Stimulated activated naive CD4-positive, alpha-beta T cell treated with Interleukin-2 at 50 U/mL for 16 hours (primary cell): Measurements from ENCODE around the gene MYH9.
A peak's percentile ranks its signal among the peaks of the same experiment; 100 is the strongest.
"Not testable (repeated sequence)": the region's sequence is repeated elsewhere in the genome, so short reads cannot be mapped to it uniquely, and the experiment has no call there.

Experiments used
- DNase-seq: peaks from one replicate; lab custom pipeline; 2025; lab: John Stamatoyannopoulos, UW

Gene MYH9

DNA sequence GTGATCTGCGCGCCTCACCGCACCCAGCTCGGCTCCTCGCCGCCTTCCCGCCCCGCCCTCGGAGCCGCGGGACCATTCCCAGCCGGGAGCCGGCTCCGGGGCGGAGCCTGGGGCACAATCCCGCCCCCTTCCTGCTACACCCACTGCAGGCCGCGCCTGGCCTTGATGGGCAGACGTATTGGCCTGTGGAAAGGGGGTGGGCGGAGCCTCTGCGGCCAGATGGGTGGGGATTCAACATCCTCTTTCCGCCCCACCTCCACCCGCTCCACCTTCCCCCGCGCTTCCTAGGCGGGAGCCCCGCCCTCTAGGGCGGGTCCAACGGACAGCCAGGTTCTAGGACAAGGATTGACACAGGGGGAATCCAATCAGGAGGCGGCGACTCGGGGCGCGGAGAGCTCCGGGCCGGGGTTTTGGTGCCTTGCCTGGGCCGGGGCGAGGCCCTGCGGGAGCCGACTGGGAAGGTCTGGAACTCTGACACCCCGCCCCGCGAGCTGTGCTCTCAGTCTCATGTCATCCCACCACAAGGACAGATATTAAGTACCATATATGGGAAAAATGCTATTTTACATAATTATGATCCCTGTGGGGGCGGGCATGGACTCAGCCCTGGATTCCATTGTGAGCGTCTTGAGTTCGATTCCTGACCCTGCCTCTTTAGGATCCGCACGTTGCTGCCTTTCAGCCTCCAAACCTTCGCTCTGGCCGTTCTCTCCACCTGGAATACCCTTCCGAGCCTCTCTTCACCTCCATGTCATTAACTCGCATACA is at the start of gene MYH9:
MYH9 (minus strand) TSS at position 9 of the 768 bp plus-strand sequence. CDS start 38,731 bp downstream, outside the sequence.
- DNase-seq = peak; percentile 98

- DNase-seq = peak; percentile 53
Observed at GRCh38 chr22:36435516-36436415, 48.0 kb upstream of the MYH9 start.

- no peak for DNase-seq
Observed at GRCh38 chr22:36433318-36434231, 45.8 kb upstream of the MYH9 start.

- no peak for DNase-seq
Observed at GRCh38 chr22:36432592-36433317, 45.0 kb upstream of the MYH9 start.

- no peak for DNase-seq
Observed at GRCh38 chr22:36431977-36432376, 44.2 kb upstream of the MYH9 start.

DNA sequence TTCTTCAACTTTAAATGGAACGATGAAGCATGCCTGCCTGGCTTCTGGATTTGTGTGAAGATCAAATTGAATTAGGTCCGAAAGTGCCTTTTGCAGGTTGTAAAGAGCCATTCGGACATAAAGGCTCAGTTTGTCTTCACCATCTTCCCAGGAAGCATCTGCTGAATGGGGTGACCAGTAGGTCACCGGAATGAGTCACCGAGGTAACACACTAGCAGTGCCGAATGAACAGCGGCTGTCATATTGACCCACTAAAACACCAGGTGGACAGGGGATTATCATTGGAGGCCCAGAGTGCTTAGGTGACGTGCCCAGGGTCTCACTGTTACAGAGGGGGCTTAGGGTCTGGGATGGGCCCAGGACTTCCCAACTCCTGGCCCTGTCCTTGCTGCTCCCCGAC is 43.1 kb upstream of the MYH9 start:
- no peak for DNase-seq

- not testable (repeated sequence) for DNase-seq
Observed at GRCh38 chr22:36427952-36428351, 40.2 kb upstream of the MYH9 start.

- no peak for DNase-seq
Observed at GRCh38 chr22:36425977-36426523, 38.3 kb upstream of the MYH9 start.

- no peak for DNase-seq
Observed at GRCh38 chr22:36424901-36425579, 37.3 kb upstream of the MYH9 start.

- DNase-seq = not testable (repeated sequence)
Observed at GRCh38 chr22:36424466-36424865, 36.7 kb upstream of the MYH9 start.

DNA sequence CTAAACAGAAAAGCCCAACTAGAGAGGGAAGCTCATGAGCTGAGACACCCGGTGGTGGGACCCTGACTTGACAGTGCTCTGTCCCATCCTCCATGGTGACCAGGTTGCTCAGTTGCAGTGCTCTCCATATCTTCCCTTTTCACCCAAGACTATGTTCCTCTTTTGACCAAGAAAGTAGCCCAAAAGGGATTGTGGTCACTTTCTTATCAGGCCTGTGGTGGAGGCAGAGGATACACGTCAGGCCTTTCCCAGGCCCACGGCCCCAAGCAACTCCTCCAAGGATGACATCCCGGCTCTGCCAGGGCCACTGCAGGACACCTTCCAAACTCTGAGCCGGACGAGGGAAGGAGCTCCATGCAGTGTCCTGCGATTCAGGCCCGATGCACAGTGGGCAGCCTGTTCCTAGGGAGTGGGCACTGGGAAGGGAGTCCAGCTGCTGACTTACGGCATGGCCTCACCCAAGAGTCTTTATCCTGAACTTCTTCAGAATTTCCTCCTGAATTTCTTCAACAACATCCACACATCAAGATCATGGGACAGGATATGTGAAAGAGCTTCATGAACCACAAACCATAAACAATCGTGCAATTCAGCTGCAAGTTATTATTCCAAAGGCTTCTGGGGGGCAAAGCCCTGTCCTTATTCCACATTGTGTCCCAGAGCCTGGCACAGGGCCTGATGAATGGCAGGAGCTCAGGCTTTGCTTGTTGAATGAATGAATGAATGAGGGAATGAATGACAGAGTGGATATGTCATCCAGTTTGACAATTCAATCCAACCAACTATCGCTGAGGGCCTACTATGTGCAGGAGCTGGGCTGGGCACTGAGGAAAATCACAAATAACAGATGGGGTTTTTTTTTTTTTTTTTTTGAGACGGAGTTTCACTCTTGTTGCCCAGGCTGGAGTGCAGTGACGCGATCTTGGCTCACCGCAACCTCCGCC is 36.0 kb upstream of the MYH9 start:
- no peak for DNase-seq

DNA sequence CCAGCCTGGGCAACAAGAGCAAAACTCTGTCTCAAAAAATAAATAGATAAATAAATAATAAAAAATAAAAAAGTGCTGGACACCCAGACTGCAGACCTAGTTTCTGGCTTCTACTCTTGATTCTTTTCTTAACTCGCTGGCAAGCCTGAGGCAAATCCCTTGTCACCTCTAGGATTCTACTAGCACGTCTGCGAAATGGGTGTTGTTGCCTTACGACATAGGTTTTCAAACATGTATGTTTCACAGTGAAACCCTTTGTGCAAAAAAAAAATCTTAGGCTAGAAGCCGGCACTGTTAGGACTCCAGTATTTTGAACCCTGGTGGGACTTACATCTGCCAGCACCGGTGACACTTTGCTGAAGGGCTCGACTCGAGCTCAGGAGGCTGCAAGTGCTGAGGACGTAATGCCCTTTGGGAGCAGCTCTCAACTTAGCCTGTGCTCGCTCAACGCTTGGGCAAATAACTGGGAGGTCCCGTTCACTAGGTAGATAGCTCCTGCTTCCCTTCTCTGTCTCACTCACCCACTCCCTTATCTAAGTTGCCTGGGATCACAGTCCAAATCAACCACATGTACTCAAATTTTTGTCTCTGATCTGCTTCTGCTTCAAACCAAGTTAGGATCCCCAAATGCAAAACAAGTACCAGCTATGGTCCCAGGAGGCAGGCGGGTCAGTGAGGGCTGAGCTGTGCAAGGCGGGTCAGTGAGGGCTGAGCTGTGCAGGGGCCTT is 34.7 kb upstream of the MYH9 start:
- DNase-seq = no peak

DNA sequence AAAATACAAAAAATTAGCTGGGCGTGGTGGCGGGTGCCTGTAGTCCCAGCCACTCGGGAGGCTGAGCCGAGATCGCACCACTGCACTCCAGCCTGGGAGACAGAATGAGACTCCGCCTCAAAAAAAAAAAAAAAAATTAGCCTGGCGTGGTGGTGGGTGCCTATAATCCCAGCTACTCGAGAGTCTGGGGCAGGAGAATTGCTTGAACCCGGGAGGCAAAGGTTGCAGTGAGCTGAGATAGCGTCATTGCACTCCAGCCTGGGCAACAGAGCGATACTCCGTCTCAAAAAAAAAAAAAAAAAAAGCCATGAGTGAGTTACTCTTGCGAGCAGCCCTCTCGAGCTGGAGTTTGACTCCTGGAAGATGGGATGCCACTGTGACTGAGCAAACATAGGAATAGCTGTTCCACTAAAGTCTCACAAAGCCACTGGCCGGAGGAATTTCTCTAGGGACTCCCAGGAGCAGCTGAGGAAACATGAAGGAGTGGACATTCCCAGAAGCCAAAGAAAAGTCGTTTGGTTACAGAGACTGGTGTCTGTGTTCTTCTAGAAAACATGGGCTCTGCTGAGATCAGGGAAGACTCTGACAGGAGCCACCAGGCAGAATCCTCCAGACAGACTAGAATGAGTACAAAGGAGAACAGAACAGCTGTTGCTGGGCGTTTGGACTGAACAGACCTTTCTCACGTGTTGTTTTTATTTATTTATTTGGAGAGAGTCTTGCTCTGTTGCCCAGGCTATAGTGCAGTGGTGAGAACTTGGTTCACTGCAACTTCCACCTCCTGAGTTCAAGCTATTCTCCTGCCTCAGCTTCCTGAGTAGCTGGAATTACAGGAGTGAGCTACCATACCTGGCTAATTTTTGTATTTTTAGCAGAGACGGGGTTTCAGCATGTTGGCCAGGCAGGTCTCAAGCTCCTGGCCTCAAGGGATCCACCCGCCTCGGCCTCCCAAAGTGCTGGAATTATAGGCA is 32.4 kb upstream of the MYH9 start:
- DNase-seq = no peak

DNA sequence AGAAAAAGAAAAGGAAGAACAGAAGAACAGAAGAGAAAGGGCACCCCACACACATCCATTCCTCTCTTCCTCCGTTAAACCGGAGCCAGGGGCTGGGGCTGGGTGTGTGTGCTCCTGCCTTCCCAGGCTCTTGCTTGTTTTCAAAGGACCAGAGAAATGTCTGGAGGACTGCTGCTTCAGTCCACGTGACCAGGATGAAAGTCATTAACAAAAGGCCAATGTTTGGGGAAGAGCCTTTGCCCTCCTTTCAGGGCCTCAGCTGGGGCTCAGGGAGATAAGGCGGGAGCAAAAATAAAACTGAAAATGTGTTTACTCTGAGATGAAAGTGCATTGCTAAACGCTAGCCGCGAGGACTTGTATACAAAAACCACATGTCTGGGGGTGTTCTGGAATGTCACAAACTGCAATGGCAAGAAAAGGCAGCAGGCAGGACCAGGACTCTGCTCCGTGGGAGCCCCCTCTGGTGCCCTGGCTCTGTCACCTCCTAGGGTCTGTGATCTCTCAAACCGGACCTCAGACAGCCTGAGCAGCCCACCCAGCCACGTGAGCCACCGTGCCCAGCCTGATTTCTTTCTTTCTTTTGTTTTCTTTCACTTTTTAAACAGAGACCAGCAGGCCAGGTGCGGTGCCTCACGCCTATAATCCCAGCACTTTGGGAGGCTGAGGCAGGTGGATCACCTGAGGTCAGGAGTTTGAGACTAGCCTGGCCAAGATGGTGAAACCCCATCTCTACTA is 31.6 kb upstream of the MYH9 start:
- DNase-seq = no peak

DNA sequence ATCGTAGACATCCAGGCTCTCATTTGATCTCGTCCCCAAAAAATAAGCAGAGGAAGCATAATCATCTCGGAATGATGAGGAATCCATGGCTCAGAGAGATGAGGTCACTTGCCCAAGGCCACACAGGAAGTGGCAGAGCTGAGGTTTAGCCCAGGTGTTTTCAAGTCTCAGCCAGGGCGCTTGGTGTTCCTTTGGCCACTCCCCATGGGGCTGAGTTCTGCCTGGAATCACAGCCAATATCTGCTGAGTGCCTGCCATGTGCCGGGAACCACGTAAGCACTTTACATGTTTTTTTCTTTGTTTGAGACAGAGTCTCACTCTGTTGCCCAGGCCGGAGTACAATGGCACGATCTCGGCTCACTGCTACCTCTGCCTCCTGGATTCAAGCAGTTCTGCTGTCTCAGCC is 29.5 kb upstream of the MYH9 start:
- DNase-seq = no peak

DNA sequence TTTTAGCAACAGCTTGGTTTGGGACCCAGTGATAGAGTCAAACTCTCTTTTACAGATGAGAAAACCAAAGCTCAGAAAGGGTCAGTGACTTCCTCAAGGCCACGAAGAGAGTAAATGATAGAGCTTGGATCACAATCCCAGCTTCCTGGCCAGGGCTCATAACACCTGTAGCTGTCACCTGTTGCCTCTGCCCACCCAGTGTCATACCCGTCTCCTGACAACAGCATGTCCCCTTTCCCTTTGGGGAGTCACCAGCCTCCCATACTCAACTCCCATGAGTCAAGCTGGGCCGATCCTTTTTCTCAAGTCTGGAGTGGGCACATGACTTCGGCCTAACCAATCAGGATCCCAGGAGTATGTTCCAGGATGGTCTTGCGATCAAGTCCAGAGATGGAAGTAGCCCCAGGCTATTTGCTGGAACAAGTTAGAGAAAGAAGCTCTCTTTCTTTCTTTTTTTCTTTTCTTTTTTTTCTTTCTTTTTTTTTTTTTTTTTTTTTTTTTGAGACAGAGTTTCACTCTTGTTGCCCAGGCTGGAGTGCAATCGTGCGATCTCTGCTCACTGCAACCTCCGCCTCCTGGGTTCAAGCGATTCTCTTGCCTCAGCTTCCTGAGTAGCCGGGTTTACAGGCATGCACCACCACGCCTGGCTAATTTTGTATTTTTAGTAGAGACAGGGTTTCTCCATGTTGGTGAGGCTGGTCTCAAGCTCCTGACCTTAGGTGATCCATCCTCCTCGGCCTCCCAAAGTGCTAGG is 27.8 kb upstream of the MYH9 start:
- no peak for DNase-seq
